Measurements from ENCODE around the gene CEP97. TPM values are rescaled to one million over a fixed set of nuclear protein-coding genes. Genes with fewer than 3 reads are reported as not detected.
"Not testable (repeated sequence)": the region's sequence is repeated elsewhere in the genome, so short reads cannot be mapped to it uniquely, and the experiment has no call there.

CEP97 gene
- total and polyA plus RNA-seq, 11 donors, result 1.9 to 12.3 (median 6.8) TPM

DNA sequence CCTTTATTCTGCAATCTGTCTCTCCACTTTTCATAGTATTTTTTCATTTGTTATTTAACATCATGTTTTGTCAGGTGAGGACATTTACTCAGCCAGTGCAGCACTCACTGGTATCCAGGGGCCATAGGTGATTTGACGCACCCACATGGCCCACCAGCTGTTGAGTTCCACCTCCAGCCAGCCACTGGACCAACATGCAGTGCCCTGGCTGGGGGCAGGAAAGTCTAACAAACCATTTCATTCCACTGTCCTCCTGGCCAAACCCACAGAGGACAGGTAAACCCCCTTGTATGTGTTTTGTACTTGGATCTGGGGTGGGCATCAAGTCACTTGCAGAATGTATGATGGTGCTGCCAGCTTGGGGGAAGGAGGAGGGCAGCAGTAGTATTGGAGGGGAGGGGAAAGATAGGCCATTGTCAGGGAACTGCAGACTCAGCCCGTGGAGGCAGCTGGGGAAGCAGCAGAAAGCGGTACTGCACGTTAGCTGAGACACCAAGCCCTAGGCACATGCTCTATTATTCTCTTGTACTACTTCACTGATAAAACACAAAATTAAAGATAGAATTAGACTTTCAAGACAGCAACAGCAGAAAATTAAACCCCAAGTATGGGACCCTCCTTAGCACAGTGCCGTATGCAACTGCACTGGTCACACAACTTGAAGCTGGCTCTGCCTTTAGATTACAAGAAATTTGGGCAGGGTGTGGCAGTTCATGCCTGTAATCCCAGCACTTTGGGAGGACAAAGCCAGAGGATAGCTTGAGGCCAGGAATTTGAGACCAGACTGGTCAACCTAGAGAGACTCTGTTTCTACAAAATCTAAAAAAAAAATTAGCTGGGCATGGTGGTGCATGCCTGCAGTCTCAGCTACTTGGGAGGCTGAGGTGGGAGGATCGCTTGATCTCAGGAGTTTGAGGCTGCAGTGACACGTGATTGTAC is 22.4 kb upstream of the CEP97 start:
- DNase-seq (no peak), ATAC-seq (no peak)
- H3K27ac ChIP-seq, result no peak overlapping the region
- TF ChIP-seq, protein P1, sequence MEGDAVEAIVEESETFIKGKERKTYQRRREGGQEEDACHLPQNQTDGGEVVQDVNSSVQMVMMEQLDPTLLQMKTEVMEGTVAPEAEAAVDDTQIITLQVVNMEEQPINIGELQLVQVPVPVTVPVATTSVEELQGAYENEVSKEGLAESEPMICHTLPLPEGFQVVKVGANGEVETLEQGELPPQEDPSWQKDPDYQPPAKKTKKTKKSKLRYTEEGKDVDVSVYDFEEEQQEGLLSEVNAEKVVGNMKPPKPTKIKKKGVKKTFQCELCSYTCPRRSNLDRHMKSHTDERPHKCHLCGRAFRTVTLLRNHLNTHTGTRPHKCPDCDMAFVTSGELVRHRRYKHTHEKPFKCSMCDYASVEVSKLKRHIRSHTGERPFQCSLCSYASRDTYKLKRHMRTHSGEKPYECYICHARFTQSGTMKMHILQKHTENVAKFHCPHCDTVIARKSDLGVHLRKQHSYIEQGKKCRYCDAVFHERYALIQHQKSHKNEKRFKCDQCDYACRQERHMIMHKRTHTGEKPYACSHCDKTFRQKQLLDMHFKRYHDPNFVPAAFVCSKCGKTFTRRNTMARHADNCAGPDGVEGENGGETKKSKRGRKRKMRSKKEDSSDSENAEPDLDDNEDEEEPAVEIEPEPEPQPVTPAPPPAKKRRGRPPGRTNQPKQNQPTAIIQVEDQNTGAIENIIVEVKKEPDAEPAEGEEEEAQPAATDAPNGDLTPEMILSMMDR (IDR thresholded peaks at IDR 0.05), result no peak
- no peak for TF ChIP-seq POLR2A (IDR thresholded peaks at IDR 0.05)
- no peaks in the 10 kb centered on the region for H3K27me3 ChIP-seq
- H3K4me1 ChIP-seq, result no peaks in the 10 kb centered on the region
- no peaks in the 10 kb centered on the region for H3K9me3 ChIP-seq
- intact Hi-C loops (cut with DNase I), result no loop called here
- H3K36me3 ChIP-seq, result no peaks in the 10 kb centered on the region
- WGBS, 4 donors, result 80 to 88% (median 84%) methylated on average over 7 of the region's 7 CpGs
- no peak overlapping the region for H3K4me3 ChIP-seq

DNA sequence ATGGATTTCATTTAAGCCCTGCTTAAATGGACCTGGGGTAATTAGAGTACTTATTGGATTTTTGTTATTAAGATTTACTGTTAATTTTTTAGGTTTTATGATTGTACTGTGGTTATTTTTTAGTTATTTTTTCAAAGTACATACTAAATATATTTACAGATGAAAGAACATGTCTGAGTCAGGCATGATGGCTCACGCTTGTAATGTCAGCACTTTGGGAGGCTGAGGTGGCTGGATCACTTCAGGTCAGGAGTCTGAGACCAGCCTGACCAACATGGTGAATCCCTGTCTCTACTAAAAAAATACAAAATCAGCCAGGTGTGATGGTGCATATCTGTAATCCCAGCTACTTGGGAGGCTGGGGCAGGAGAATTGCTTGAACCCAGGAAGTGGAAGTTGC is 21.7 kb upstream of the CEP97 start:
- Histone ChIP-seq H3K27ac (no peak overlapping the region), H3K27me3 (no peaks in the 10 kb centered on the region), H3K4me3 (no peak overlapping the region), H3K4me1 (no peaks in the 10 kb centered on the region), H3K9me3 (no peaks in the 10 kb centered on the region), H3K36me3 (no peaks in the 10 kb centered on the region)
- ATAC-seq, result no peak
- intact Hi-C loops (cut with DNase I), result no loop called here
- TF ChIP-seq, protein P1 (IDR thresholded peaks at IDR 0.05), result no peak
- TF ChIP-seq POLR2A (IDR thresholded peaks at IDR 0.05), result no peak
- DNase-seq, result no peak
- 93 to 96% (median 94%) methylated on average over 1 of the region's 1 CpG for WGBS, 4 donors

DNA sequence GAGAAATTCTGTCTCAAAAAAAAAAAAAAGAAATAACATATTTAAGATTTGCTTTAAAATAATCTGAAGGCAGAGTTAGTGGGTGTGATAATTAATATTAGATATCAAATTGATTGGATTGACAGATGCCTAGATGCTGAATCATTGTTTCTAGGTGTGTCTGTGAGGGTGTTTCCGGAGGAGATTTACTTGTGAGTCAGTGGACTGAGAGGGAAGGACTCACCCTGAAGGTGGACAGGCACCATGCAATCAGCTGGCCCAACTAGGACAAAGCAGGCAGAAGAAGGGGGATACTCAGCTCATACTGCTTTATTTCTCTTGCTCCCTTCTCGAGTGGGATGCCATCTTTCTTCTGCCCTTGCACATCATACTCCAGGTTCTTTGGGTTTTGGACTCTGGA is 21.2 kb upstream of the CEP97 start:
- no peaks in the 10 kb centered on the region for H3K9me3 ChIP-seq
- no peak for DNase-seq
- H3K4me3 ChIP-seq, result no peak overlapping the region
- ATAC-seq, result no peak
- H3K27ac ChIP-seq, result no peak overlapping the region
- WGBS, 4 donors, result 73 to 86% (median 82%) methylated on average over 2 of the region's 2 CpGs
- no peaks in the 10 kb centered on the region for H3K36me3 ChIP-seq
- TF ChIP-seq POLR2A (IDR thresholded peaks at IDR 0.05), result no peak
- TF ChIP-seq, protein P1 (IDR thresholded peaks at IDR 0.05), result no peak
- H3K27me3 ChIP-seq, result no peaks in the 10 kb centered on the region
- no peaks in the 10 kb centered on the region for H3K4me1 ChIP-seq
- intact Hi-C loops (cut with DNase I), result no loop called here

DNA sequence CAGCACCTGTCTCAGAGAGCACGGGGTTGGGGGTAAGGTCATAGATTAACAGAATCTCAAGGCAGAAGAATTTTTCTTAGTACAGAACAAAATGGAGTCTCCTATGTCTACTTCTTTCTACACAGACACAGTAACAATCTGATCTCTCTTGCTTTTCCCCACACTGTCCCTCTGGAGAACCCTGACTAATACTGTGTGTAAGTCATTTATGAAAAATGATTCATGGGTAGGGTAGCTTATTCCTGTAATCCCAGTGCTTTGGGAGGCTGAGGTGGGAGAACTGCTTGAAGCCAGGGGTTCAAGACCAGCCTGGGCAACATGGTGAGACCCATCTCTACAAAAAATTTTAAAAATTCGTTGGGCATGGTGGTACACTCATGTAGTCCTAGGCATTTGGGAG is 19.8 kb upstream of the CEP97 start:
- H3K4me1 ChIP-seq; H3K9me3 ChIP-seq; H3K27me3 ChIP-seq; H3K27ac ChIP-seq; intact Hi-C loops (cut with DNase I); H3K36me3 ChIP-seq; DNase-seq; H3K4me3 ChIP-seq; ATAC-seq: not testable (repeated sequence)
- 65 to 66% (median 65%) methylated on average over 2 of the region's 2 CpGs for WGBS, 4 donors

Measured in heart left ventricle (tissue), 16 donors.